Measurements from ENCODE around the gene MAB21L1. TPM values are rescaled to one million over a fixed set of nuclear protein-coding genes. Genes with fewer than 3 reads are reported as not detected.

The MAB21L1 gene
- total and polyA plus RNA-seq, 2 of the 8 experiments (the other 6 are each of a cell fraction or from before 2014, with no cell fraction given) = not detected

- Histone ChIP-seq H3K27ac (ENCODE audit: low read depth, low read length) (no peak overlapping the region), H3K14ac (ENCODE audit: insufficient read length) (no peak overlapping the region), H4K5ac (ENCODE audit: insufficient read length, low read depth, low read length) (no peak overlapping the region), H3K9me3 (ENCODE audit: insufficient read depth in 2 of 2, low read depth in 1 of 2, low read length in 1 of 2) (no peaks in the 10 kb centered on the region), H3K56ac (replicated peaks; ENCODE audit: insufficient read length, low read depth, low read length) (no peak overlapping the region), H3K36me3 (ENCODE audit: control insufficient read depth in 2 of 4, insufficient read depth in 4 of 4, low read length in 3 of 4) (no peaks in the 10 kb centered on the region), H3K23me2 (ENCODE audit: low read depth, low read length) (no peaks in the 10 kb centered on the region), H2BK120ac (replicated peaks; ENCODE audit: low read depth, low read length) (no peak overlapping the region), H2AFZ (ENCODE audit: low read length) (no peak overlapping the region), H3K4me2 (ENCODE audit: insufficient read depth in 1 of 2, low read depth in 2 of 2, low read length in 2 of 2) (peak overlapping the region in 1 of 2 experiments; percentile 39; a peak in 2 of 4 replicates), H3K79me2 (ENCODE audit: control insufficient read depth in 1 of 2, insufficient read depth in 2 of 2, low read length in 2 of 2) (no peaks in the 10 kb centered on the region), H3K4me1 (replicated peaks in 1 of 4; ENCODE audit: control insufficient read depth in 3 of 4, insufficient read depth in 4 of 4, low read length in 3 of 4) (peaks cover 0 to 10% (median 5%) of the 10 kb centered on the region in 4 experiments; a peak in 4 of 7 replicates), H3K4me3 (ENCODE audit: extremely low read depth in 1 of 4, insufficient read depth in 2 of 4, low read depth in 3 of 4, low read length in 4 of 4) (no peak overlapping the region; a peak in 1 of 8 replicates), H3K79me1 (ENCODE audit: low read depth, low read length) (no peaks in the 10 kb centered on the region), H3K18ac (ENCODE audit: extremely low read depth, low read length) (no peak overlapping the region), H2BK5ac (ENCODE audit: low read depth, low read length) (no peak overlapping the region), H2BK15ac (ENCODE audit: low read length) (no peak overlapping the region), H3K23ac (ENCODE audit: insufficient read length) (no peak overlapping the region), H4K20me1 (replicated peaks in 1 of 2; ENCODE audit: control insufficient read depth in 1 of 2, insufficient read depth in 2 of 2, low read length in 2 of 2) (peaks cover 0 to 2% of the 10 kb centered on the region in 2 experiments), H3K27me3 (replicated peaks in 1 of 4; ENCODE audit: control insufficient read depth in 3 of 4, extremely low read depth in 1 of 4, insufficient read depth in 3 of 4, low read length in 3 of 4) (no peaks in the 10 kb centered on the region), H3K4ac (replicated peaks; ENCODE audit: insufficient read length, low read depth, low read length) (no peak overlapping the region), H3K9ac (replicated peaks in 1 of 4; ENCODE audit: extremely low read depth in 1 of 4, low read depth in 3 of 4, low read length in 3 of 4) (no peak overlapping the region), H2BK20ac (ENCODE audit: low read length) (no peak overlapping the region), H4K91ac (replicated peaks; ENCODE audit: insufficient read length, low read length) (no peak overlapping the region), H2BK12ac (ENCODE audit: low read depth, low read length) (no peak overlapping the region), H4K8ac (ENCODE audit: extremely low read depth, insufficient read depth, low read length) (no peak overlapping the region), H2AK5ac (ENCODE audit: low read depth, low read length) (no peak overlapping the region)
- 43% methylated on average over 6 of the region's 6 CpGs; no CpG with 5 or more reads in 1 of the 2 experiments for WGBS, 2 experiments (ENCODE audit: extremely low coverage in 1 of 2, insufficient coverage in 1 of 2, insufficient read length in 1 of 2, insufficient replicate concordance in 2 of 2, low coverage in 1 of 2, low lambda C conversion rate in 2 of 2, missing lambda C conversion rate in 1 of 2)
- POLR2A ChIA-PET (ENCODE audit: partially characterized antibody) = no interaction called here
- no peak for TF ChIP-seq CTBP2 (IDR thresholded peaks at IDR 0.05; ENCODE audit: borderline replicate concordance, insufficient read depth, insufficient read length, low read length)
- TF ChIP-seq CBX8 (IDR thresholded peaks at IDR 0.05; ENCODE audit: borderline replicate concordance, low read depth, low read length) = no peak
- no peak for TF ChIP-seq KDM1A (IDR thresholded peaks at IDR 0.05; ENCODE audit: borderline replicate concordance, low read length)
- TF ChIP-seq CHD1 (IDR thresholded peaks at IDR 0.05; ENCODE audit: low read depth, low read length) = no peak
- FAIRE-seq (peak; percentile 79), DNase-seq (ENCODE audit: low read depth in 1 of 2, low spot score in 2 of 2) (no peak)
- CTCF ChIA-PET (ENCODE audit: partially characterized antibody) = no interaction called here
Measured at GRCh38 chr13:35514801-35515502, 38.5 kb upstream of the MAB21L1 start.

All from H1 (cell line).